Measurements from ENCODE around the gene TXNDC16.

GRCh38 chr14:52553002-52553670 lies 831 bp upstream of the TXNDC16 start:
- TF ChIP-seq, protein P1, sequence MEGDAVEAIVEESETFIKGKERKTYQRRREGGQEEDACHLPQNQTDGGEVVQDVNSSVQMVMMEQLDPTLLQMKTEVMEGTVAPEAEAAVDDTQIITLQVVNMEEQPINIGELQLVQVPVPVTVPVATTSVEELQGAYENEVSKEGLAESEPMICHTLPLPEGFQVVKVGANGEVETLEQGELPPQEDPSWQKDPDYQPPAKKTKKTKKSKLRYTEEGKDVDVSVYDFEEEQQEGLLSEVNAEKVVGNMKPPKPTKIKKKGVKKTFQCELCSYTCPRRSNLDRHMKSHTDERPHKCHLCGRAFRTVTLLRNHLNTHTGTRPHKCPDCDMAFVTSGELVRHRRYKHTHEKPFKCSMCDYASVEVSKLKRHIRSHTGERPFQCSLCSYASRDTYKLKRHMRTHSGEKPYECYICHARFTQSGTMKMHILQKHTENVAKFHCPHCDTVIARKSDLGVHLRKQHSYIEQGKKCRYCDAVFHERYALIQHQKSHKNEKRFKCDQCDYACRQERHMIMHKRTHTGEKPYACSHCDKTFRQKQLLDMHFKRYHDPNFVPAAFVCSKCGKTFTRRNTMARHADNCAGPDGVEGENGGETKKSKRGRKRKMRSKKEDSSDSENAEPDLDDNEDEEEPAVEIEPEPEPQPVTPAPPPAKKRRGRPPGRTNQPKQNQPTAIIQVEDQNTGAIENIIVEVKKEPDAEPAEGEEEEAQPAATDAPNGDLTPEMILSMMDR (optimal IDR thresholded peaks at IDR 0.05 in 1 of 3, IDR thresholded peaks at IDR 0.05 in 1 of 3, conservative IDR thresholded peaks at IDR 0.05 in 1 of 3; ENCODE audit: extremely low read depth in 1 of 3, insufficient read depth in 2 of 3, low read length in 3 of 3): no peak
- no peak for TF ChIP-seq EZH2 (IDR thresholded peaks at IDR 0.05; ENCODE audit: low read length)

Data from keratinocyte (primary cell).